Peyer's patch (tissue), 4 donors: ENCODE measurements around the gene TRIM47.
"Not testable (repeated sequence)": the region's sequence is repeated elsewhere in the genome, so short reads cannot be mapped to it uniquely, and the experiment has no call there.

Experiments used
- CTCF ChIP-seq, 6 experiments: fragments of 450-650 bp in 4 of 6; fragments of 200-600 bp in 2 of 6; sonication (generic) in 1 of 6; IDR thresholded peaks; one replicate each; pipeline ENCODE4 v1.5.1; 2017 to 2019; ENCODE audit warnings: antibody characterized with exemption in 6 of 6, mild to moderate bottlenecking in 3 of 6, moderate library complexity in 1 of 6
- POLR2A ChIP-seq, 2 donors: fragments of 450-650 bp; IDR thresholded peaks; one replicate each; pipeline ENCODE4 v1.5.1; 2017; ENCODE audit warnings: antibody characterized with exemption in 2 of 2, mild to moderate bottlenecking in 2 of 2, moderate library complexity in 2 of 2

GRCh38 chr17:75885860-75886259, 7.5 kb upstream of the TRIM47 start:
- TF ChIP-seq CTCF, POLR2A (IDR thresholded peaks at IDR 0.05): not testable (repeated sequence)
